Ecto neural progenitor cell (in vitro differentiated cells): ENCODE measurements around the gene WNT9A.

ENCODE experiments used
- DNase-seq: peaks from one replicate; pipeline ENCODE4 v3.0.0-alpha.2; 2018; ENCODE audit warnings: low spot score

WNT9A gene

GRCh38 chr1:227897704-227898438 is 49.9 kb downstream of the WNT9A start:
- peak; percentile 31 for DNase-seq

- DNase-seq = peak; percentile 42
Measured at GRCh38 chr1:227896710-227897655, 50.7 kb downstream of the WNT9A start.

- peak; percentile 80 for DNase-seq
Measured at GRCh38 chr1:227895828-227896685, 51.7 kb downstream of the WNT9A start.

- peak; percentile 43 for DNase-seq
Measured at GRCh38 chr1:227894831-227895451, 52.8 kb downstream of the WNT9A start.

GRCh38 chr1:227893949-227894721 is 53.6 kb downstream of the WNT9A start:
- DNase-seq = peak; percentile 47

GRCh38 chr1:227893300-227893948 is 54.3 kb downstream of the WNT9A start:
- DNase-seq = peak; percentile 48

GRCh38 chr1:227892489-227893299 is 55.0 kb downstream of the WNT9A start:
- peak; percentile 54 for DNase-seq

GRCh38 chr1:227891955-227892488 is 55.7 kb downstream of the WNT9A start:
- peak; percentile 37 for DNase-seq

- peak; percentile 46 for DNase-seq
Measured at GRCh38 chr1:227891223-227891954, 56.3 kb downstream of the WNT9A start.

GRCh38 chr1:227890451-227891222 is 57.1 kb downstream of the WNT9A start:
- peak; percentile 42 for DNase-seq

- peak; percentile 43 for DNase-seq
Measured at GRCh38 chr1:227889863-227890405, 57.8 kb downstream of the WNT9A start.

GRCh38 chr1:227889047-227889862 is 58.5 kb downstream of the WNT9A start:
- peak; percentile 59 for DNase-seq

GRCh38 chr1:227888404-227889046 is 59.2 kb downstream of the WNT9A start:
- DNase-seq = no peak

- peak; percentile 77 for DNase-seq
Measured at GRCh38 chr1:227887697-227888403, 59.9 kb downstream of the WNT9A start.
